Gastrocnemius medialis (tissue), 4 donors: ENCODE data around the gene AKAP13.

Experiments used
- CTCF ChIP-seq, 5 experiments: fragments of 450-650 bp in 3 of 5; fragments of 200-600 bp in 2 of 5; sonication (generic) in 2 of 5; IDR thresholded peaks in 4 of 5; conservative IDR thresholded peaks in 1 of 5; 1 replicate in 4 of 5; 2 replicates in 1 of 5; pipeline ENCODE4 v1.5.1; 2016 to 2019; ENCODE audit warnings: antibody characterized with exemption in 5 of 5, mild to moderate bottlenecking in 3 of 5, moderate library complexity in 3 of 5
- POLR2A ChIP-seq, 2 donors: fragments of 450-650 bp; IDR thresholded peaks; one replicate each; pipeline ENCODE4 v1.6.1; 2017; ENCODE audit warnings: antibody characterized with exemption in 2 of 2, mild to moderate bottlenecking in 2 of 2, moderate library complexity in 2 of 2

DNA sequence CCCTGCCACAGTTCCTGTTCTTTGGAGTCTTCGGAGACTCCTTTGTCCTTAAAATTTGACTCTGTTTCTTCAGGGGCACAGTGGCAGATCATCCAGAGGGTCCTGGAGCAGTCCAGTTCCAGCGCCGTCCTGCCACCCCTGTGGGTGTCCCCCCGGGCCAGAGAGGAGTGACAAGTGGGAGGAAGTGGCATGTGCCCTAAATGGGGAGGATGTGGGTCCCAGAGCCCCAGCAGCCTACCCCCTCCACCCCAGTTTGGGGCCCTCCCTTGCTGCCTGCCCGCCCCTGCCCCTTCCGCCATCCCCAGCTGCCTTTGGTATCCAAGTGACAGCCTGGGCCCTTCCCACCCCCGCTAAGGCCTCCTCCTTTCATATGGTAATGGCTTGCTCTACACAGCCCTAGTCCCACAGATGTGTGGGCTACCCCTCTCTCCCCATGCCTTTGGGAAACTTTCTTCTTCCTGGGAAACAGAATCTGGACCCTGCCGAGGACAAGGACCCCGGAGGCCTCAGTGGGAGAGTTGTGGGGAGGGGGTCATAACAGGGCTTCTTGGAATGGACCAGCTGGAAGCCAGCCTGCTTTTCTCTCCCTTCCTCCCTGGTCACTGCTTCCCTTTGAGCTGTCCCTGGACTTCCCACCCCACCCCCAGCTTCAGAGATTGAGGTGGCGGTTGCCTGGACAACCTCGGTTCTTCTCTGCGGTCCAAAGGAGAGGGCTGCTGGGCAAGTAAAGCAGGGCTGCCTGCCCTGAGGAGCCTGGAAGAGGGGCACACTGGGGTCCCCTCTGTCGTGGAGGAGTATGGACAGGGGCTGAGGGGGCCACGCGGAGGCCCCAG is 371.1 kb downstream of the AKAP13 start:
- TF ChIP-seq CTCF (IDR thresholded peaks at IDR 0.05 in 4 of 5, conservative IDR thresholded peaks at IDR 0.05 in 1 of 5) (no peak), POLR2A (IDR thresholded peaks at IDR 0.05) (no peak)
